ENCODE measurements around the gene MOV10.

GRCh38 chr1:112686417-112686816, 12.0 kb downstream of the MOV10 start:
- no peak for TF ChIP-seq CTCF (IDR thresholded peaks at IDR 0.05)
- TF ChIP-seq POLR2AphosphoS5 (IDR thresholded peaks at IDR 0.05), result no peak
- no peak for TF ChIP-seq POLR2A (IDR thresholded peaks at IDR 0.05)
